ES-I3 (cell line): ENCODE measurements around the gene CELSR1.

ENCODE experiments used
- H3K36me3 ChIP-seq: 2 replicates; pipeline ENCODE4 v1.6.1; 2013; ENCODE audit warnings: mild to moderate bottlenecking, low read length, control low read depth, moderate library complexity; ENCODE audit not compliant: insufficient read depth
- H3K4me1 ChIP-seq: 2 replicates; pipeline ENCODE4 v1.6.1; 2013; ENCODE audit warnings: mild to moderate bottlenecking, control low read depth, low read length; ENCODE audit not compliant: insufficient read depth
- H3K9ac ChIP-seq: 2 replicates; pipeline ENCODE4 v1.6.1; 2013; ENCODE audit warnings: low read depth, mild to moderate bottlenecking, low read length, moderate library complexity
- H3K9me3 ChIP-seq: 2 replicates; pipeline ENCODE4 v1.6.1; 2013; ENCODE audit warnings: mild to moderate bottlenecking, low read length, moderate library complexity; ENCODE audit not compliant: control insufficient read depth, insufficient read depth

The CELSR1 gene

DNA sequence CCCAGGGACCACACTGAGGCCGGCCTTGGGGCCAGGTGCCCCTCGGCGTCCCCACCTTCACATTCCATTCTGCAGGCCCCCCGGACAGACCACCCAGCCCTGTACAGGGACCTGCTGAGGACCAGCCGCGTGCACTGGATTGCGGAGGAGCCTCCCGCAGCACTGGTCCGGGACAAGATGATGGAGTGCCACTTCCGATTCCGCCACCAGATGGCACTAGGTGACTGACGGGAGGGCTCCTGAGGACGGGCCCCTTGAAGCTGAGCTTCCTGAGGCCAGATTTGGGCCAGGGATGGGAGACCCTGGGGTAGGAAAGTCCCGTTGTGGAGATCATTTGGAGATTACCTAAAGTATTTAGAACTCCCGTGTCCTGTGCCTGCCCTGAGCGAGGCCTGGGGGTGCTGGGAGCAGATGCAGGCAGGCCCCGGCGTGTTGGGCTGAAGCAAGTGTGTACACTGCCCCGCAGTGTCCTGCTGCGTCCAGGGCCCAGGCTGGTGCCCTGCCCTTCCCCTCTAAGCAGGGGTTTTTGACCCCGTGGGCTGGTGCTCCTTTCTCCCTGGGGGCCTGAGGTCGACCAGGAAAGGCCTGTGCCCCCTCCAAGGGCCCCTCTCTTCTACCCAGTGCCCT, 181.9 kb downstream of the CELSR1 start:
- Histone ChIP-seq H3K9me3 (0 out of 2 replicates have a peak, but pooled peaks cover 3% of the 10 kb centered on the region), H3K4me1 (no peaks in the 10 kb centered on the region), H3K36me3 (peaks cover 2% of the 10 kb centered on the region), H3K9ac (no peak overlapping the region)

DNA sequence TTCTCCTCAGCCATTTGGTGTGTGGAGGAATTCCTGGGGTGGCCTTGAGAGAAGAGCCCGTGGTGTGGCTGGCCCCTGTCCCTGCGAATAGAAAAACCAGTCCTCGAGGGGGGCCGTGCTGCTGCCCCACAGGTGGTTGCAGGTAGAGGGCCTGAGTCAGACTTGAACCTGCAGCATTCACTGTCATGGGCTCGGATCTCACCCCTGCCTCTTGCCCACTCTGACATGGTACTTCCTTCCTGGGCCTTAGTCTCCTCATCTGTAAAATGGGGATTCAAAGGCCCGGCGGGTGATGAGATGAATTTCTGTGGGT, 182.5 kb downstream of the CELSR1 start:
- Histone ChIP-seq H3K36me3 (peaks cover 5% of the 10 kb centered on the region), H3K9ac (no peak overlapping the region)

DNA sequence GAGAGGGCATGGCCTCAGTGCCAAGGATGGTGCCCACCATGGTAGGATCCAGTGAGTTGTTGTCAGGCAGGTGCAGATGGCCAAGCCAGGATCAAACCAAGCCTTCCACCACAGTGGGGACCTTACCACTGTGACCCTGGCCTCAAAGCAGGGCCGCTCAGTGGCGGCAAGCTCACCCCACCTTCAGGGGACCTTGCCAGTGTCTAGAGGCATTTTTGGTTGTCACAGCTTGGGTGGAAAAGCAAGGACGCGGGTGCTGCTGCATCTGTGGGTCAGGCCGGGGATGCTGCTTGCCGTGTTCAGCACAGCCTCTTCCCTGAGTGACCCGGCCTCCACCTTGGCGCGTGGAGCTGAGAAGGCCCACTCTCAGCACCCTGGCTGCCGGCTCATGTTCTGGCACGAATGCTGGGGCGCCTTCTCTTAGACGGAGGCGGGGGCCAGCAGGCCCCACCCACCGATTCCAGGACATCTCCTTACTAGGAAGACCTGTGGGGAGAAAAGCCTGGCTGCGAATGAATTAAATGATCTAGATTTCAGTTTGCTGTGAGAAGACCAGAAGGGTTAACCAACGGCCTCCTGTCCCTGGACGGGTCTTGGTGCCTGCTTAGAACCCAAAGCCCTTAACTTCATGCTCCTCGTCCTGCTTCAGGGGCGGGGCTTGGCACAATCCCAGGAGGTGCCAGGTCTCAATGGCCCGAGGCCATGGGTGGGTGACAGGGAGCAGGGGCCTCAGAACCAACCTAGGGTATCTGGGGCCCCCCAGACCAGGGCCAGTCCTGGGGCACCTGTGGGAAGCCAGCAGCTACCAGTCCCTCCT, 183.0 kb downstream of the CELSR1 start:
- peaks cover 9% of the 10 kb centered on the region for H3K36me3 ChIP-seq
- H3K9me3 ChIP-seq: no peaks in the 10 kb centered on the region
- no peak overlapping the region for H3K9ac ChIP-seq
- H3K4me1 ChIP-seq: no peaks in the 10 kb centered on the region

More for the DNA sequence above, 182.5 kb downstream of the CELSR1 start:
- Histone ChIP-seq H3K4me1 (no peaks in the 10 kb centered on the region), H3K9me3 (0 out of 2 replicates have a peak, but pooled peaks cover under 1% of the 10 kb centered on the region)

DNA sequence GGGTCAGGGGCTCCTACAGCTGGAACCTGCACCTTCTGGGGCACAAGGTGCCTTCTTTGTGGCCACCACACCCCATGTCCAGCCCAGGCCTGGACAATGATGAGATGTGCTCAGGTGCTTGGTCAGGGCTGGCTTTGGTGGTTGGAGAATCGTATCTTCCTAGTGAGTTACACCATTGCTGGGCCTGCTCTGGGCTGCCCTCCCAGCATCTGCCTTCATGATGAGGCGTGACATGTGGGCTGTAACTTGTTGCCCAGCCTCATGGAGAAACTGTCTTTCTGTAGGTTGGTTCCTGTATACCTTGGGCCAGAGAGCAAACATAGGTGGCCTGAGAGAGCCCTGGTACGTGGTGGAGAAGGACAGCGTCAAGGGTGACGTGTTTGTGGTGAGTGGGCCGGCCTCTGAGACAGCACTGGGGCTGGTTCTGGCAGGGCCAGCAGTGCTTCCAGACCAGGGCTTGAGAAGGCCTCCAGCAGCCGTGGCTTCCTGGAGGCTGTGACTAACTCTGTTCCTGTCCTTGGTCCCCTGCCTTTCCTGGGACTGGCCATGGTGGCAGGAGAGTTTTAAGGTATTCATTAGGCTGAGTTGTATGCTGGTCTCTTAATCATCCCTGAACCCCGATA, 183.8 kb downstream of the CELSR1 start:
- Histone ChIP-seq H3K9me3 (no peaks in the 10 kb centered on the region), H3K36me3 (peaks cover 11% of the 10 kb centered on the region), H3K4me1 (no peaks in the 10 kb centered on the region), H3K9ac (no peak overlapping the region)

DNA sequence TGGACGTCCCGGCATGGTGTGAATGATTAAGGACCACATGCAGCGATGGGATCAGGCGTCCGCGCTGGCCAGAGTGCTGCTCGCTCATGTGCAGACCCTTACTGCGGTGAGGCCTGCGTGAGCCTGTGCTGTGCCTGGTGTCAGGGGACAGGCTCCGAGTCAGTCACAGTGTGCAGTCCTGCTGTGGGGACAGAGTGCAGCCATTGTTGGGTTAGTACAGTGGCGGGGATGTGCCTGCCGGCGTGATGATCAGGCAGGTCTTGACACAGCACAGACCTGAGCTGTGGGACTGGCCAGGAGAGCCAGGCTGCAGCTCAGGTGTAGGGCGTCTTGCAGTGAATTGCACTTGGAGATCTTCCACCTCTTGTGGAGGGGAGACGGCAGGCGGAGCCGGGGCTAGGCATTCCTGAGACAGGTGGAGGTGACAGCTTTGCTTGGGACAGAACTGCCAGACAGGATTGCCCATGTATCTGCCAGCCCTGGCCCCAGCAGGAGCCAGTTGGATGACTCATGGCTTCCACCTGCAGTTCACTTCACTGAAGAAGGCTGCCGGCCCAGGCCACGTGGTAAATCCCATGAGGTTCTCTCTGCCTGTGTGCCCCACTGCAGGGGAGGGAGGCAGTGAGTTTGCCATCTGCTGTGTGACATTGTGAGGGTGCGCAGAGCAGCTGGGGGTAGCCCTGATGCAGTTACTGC, 184.6 kb downstream of the CELSR1 start:
- Histone ChIP-seq H3K9me3 (no peaks in the 10 kb centered on the region), H3K9ac (no peak overlapping the region), H3K4me1 (no peaks in the 10 kb centered on the region), H3K36me3 (peaks cover 11% of the 10 kb centered on the region)

DNA sequence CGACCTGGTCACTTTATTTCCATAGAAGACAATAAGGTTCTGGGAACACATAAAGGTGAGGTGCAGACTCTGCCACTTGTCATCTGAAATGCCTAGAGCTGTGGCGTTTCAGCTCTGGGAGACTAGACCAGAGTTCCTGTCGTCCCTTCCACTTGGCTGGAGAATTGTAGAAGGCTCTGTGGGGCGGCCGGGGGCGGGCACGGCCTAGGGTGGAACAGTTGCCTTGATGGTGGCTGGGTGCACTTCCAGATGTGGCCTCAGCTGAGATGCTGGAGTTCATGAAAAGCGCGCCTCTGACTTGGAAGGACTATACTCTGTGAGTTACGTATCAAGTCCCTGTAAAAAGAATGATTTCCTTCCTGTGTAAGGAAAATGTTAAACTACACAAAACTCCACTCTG, 185.1 kb downstream of the CELSR1 start:
- no peak overlapping the region for H3K9ac ChIP-seq
- H3K9me3 ChIP-seq: no peaks in the 10 kb centered on the region
- H3K4me1 ChIP-seq: no peaks in the 10 kb centered on the region
- H3K36me3 ChIP-seq: peaks cover 14% of the 10 kb centered on the region

DNA sequence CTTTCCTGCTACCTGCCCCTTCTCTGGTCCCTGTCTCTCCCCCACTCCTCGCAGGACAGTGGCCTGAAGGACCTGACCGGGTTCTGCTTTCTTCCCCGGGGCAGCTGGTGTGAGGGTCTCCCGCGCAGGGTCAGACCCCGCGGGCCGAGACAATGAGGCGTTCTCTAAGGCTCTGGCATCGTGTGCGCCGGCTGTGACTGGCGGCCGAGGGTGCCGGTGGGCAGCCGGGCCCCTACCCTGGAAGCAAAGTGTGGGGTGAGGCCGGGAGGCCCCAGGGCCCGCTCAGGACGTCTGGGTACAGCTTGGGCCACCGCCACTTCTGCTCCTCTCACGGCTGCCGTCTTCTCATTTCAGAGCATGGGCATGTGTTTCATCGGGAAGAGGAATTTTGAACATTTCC, 185.7 kb downstream of the CELSR1 start:
- H3K9ac ChIP-seq: no peak overlapping the region
- no peaks in the 10 kb centered on the region for H3K4me1 ChIP-seq
- no peaks in the 10 kb centered on the region for H3K9me3 ChIP-seq
- H3K36me3 ChIP-seq: peaks cover 17% of the 10 kb centered on the region

DNA sequence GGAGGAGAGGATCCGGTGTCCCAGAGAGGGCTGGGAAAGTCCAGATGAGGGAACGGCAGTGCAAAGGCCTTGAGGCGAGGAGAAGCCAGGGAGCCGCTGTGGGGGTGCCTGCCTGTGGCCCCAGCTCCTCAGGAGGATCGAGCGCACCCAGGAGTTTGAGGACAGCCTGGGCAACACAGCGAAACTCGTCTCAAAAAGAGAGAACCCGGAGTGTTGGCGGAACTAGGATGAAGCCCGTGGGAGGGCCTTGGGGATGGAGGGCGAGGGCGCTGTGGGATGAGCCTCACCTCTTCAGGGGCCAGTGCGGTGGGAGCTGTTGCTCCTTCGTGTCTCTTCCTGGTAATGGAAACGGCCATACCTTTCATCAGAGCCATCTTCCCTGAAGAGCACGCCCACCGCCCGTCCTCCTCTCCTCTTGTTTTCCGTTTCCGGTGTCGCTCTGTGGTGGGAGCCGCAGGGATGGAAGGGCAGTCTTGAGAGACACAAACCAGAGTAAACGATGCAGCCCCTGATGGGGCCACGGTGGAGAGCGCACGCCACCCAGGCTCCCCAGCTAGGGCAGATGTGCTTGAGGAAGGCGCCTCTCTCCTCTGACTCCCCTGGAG, 186.2 kb downstream of the CELSR1 start:
- H3K9ac ChIP-seq: no peak overlapping the region

DNA sequence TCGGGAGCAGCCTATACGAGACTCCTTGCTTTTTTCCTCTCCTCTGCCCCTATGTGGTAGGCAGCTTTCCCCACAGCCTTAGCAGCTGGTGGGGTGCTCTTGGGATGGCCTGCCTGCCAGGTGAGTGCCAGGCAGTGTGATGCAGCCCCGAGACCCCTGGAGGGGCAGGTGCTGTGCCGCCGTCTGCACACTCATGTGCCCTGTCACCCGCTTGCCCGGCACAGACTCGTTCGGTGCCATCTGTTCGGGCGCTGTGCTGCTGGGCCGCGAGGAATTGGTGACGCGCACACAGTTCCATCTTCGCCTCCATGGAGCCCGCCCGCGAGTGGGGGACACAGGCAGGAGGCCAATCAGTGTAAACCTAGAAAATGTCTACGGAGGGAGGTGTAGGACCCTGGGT, 186.8 kb downstream of the CELSR1 start:
- H3K36me3 ChIP-seq: peaks cover 25% of the 10 kb centered on the region
- H3K4me1 ChIP-seq: no peaks in the 10 kb centered on the region
- no peaks in the 10 kb centered on the region for H3K9me3 ChIP-seq
- H3K9ac ChIP-seq: no peak overlapping the region

More for the DNA sequence above, 186.2 kb downstream of the CELSR1 start:
- H3K36me3 ChIP-seq: peaks cover 21% of the 10 kb centered on the region
- no peaks in the 10 kb centered on the region for H3K4me1 ChIP-seq
- H3K9me3 ChIP-seq: no peaks in the 10 kb centered on the region

DNA sequence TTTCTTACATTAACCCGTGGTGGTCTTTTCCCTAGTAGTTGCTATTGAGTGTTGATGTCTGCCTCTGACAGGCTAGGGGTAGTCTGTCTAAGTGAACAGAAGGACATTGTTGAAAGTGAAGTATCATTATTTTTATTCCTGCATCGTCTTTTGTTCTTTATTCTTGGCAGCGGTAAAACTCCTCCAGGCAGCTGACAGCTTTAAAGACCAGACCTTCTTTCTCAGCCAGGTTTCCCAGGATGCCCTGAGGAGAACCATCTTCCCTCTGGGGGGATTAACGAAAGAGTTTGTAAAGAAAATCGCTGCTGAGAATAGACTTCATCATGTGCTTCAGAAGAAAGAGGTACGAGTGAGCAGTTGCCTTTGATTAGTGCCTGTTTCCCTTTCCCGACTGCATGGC, 187.3 kb downstream of the CELSR1 start:
- peaks cover 28% of the 10 kb centered on the region for H3K36me3 ChIP-seq
- no peaks in the 10 kb centered on the region for H3K9me3 ChIP-seq
- H3K4me1 ChIP-seq: no peaks in the 10 kb centered on the region
- no peak overlapping the region for H3K9ac ChIP-seq

DNA sequence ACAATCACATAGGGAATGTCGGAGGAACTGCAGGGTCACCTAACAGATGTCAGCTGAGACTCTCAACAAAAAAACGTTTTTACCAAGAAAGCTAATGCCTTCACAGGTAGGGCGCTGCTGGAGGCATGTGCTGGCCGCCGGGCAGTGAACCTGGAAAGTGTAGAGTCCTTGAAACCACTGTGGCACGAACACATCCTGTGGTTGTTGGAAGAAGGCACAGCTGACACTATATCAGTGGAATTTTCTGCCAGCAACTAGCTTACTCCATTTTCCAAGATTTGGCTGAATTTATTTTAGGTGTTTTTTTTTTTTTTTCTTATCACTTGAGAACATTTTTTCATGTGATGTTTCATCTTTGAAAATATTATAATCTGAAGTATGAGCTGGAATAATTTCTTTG, 187.7 kb downstream of the CELSR1 start:
- Histone ChIP-seq H3K4me1 (no peaks in the 10 kb centered on the region), H3K9ac (no peak overlapping the region), H3K36me3 (peaks cover 28% of the 10 kb centered on the region), H3K9me3 (no peaks in the 10 kb centered on the region)

DNA sequence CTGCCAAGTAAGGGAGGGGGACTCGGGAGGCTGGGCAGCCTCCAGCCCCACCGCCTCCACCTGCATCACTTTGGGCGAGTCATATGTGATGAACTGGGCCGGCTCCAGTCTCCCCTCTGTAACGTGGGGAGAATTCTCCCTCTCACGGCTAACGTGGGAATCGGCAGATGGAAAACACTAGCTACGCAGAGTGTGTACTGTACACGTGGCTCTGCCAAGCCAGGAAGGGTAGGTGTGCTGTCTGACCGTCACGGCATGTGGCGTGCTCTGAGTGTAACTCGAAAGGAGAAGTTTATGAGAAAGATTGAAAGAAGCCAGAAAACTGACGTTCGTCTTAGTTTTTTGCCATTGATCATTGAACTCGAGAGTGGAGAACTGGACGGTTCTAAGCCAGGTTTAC, 188.2 kb downstream of the CELSR1 start:
- Histone ChIP-seq H3K9me3 (no peaks in the 10 kb centered on the region), H3K4me1 (no peaks in the 10 kb centered on the region), H3K9ac (no peak overlapping the region), H3K36me3 (peaks cover 28% of the 10 kb centered on the region)

DNA sequence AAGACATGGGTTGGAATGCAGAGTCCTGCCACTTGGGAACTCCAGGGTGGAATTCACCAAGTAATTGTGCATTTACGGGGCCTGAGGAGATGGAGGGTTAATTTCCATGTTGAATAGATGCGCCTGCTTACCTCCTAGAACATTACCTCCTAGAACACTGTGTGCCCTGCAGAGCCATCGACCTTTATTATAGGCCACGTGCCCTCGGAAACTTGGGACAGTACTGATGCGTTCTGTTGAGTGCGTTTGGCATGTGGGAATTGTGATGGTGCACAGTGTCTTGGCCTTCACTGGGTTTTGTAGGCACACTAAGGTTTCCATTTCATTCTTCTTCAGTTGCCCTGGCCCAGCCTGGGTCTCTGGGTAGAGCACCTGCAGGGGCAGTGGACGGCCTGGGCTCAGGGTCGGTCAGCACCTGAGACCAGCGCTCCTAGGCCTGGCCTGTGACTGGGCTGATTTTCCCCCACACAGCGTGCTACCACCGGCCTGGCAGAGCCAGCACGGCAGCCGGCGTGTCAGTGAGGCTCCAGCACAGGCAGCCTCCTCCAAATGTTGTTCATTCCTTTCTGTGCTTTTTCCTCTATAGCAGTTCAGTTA, 189.2 kb downstream of the CELSR1 start:
- no peaks in the 10 kb centered on the region for H3K9me3 ChIP-seq
- H3K9ac ChIP-seq: no peak overlapping the region
- peaks cover 28% of the 10 kb centered on the region for H3K36me3 ChIP-seq
- no peaks in the 10 kb centered on the region for H3K4me1 ChIP-seq

DNA sequence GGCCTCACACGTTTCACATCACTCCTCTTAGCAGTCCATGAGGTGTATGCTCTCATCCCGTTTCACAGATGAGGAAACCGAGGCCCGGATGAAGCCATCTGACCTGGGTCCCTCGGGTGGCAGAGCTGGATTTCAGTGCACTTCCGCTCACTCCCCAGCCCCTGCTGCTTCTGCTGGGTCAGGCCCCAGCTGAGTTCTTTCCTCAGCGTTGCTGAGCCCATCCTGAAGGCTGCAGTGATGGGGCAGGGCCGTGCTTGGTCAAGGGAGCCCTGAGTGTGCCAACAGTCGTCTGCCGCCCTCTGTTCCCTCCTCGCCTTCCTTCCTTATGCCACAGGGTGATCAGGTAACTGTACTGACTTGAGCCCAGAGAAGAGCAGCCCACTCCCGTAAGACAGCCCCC, 189.8 kb downstream of the CELSR1 start:
- no peaks in the 10 kb centered on the region for H3K4me1 ChIP-seq
- H3K9ac ChIP-seq: no peak overlapping the region
- H3K9me3 ChIP-seq: no peaks in the 10 kb centered on the region
- peaks cover 28% of the 10 kb centered on the region for H3K36me3 ChIP-seq
